Esophagus squamous epithelium (tissue), 4 donors: Measurements from ENCODE around the gene ZDHHC14.

ENCODE experiments used
- POLR2A ChIP-seq, 4 donors: fragments of 450-650 bp; IDR thresholded peaks; one replicate each; pipeline ENCODE4 v1.6.1; 2017; ENCODE audit warnings: antibody characterized with exemption in 4 of 4, mild to moderate bottlenecking in 4 of 4, moderate library complexity in 3 of 4
- TF ChIP-seq, protein P1 (sequence below), 6 experiments: fragments of 450-650 bp in 4 of 6; fragments of 200-600 bp in 2 of 6; sonication (generic) in 2 of 6; IDR thresholded peaks; one replicate each; pipeline ENCODE4 v1.5.1; 2016 to 2019; ENCODE audit warnings: antibody characterized with exemption in 6 of 6, mild to moderate bottlenecking in 4 of 6, moderate library complexity in 4 of 6

GRCh38 chr6:157602521-157603295, 221.7 kb downstream of the ZDHHC14 start:
- TF ChIP-seq, protein P1, sequence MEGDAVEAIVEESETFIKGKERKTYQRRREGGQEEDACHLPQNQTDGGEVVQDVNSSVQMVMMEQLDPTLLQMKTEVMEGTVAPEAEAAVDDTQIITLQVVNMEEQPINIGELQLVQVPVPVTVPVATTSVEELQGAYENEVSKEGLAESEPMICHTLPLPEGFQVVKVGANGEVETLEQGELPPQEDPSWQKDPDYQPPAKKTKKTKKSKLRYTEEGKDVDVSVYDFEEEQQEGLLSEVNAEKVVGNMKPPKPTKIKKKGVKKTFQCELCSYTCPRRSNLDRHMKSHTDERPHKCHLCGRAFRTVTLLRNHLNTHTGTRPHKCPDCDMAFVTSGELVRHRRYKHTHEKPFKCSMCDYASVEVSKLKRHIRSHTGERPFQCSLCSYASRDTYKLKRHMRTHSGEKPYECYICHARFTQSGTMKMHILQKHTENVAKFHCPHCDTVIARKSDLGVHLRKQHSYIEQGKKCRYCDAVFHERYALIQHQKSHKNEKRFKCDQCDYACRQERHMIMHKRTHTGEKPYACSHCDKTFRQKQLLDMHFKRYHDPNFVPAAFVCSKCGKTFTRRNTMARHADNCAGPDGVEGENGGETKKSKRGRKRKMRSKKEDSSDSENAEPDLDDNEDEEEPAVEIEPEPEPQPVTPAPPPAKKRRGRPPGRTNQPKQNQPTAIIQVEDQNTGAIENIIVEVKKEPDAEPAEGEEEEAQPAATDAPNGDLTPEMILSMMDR (IDR thresholded peaks at IDR 0.05), result no peak
- no peak for TF ChIP-seq POLR2A (IDR thresholded peaks at IDR 0.05)
